CD14-positive monocyte (primary cell): ENCODE data around the gene GJA4. TPM values are rescaled to one million over a fixed set of nuclear protein-coding genes. Genes with fewer than 3 reads are reported as not detected.

ENCODE experiments used
- DNase-seq, 3 donors: peaks; one replicate each; pipeline ENCODE4 v3.0.0-alpha.2; 2011 to 2022
- H2AFZ ChIP-seq: 2 replicates; pipeline ENCODE4 v1.6.0; 2012; ENCODE audit warnings: mild to moderate bottlenecking, low read depth, low read length, inconsistent platforms; ENCODE audit not compliant: insufficient read depth, poor library complexity, severe bottlenecking
- H3K27ac ChIP-seq, 2 donors: 1 replicate in 1 of 2; 2 replicates in 1 of 2; pipeline ENCODE4 v1.5.1; 2012 to 2013; ENCODE audit warnings: low read length in 2 of 2, control low read depth in 1 of 2, inconsistent platforms in 1 of 2, low read depth in 1 of 2, mild to moderate bottlenecking in 1 of 2
- H3K27me3 ChIP-seq, 2 donors: one replicate each; pipeline versions ENCODE4 v1.6.0 to v1.6.1; 2011 to 2013; ENCODE audit warnings: low read length in 2 of 2; ENCODE audit not compliant: control insufficient read depth in 2 of 2, insufficient read depth in 2 of 2
- H3K36me3 ChIP-seq, 2 donors: replicated peaks in 1 of 2; 1 replicate in 1 of 2; 2 replicates in 1 of 2; pipeline versions ENCODE4 v1.5.1 to v1.6.1; 2012 to 2013; ENCODE audit warnings: low read length in 2 of 2, control low read depth in 1 of 2, inconsistent platforms in 1 of 2, mild to moderate bottlenecking in 1 of 2; ENCODE audit not compliant: insufficient read depth in 2 of 2, control insufficient read depth in 1 of 2
- H3K4me1 ChIP-seq, 2 donors: 1 replicate in 1 of 2; 2 replicates in 1 of 2; pipeline versions ENCODE4 v1.5.1 to v1.6.1; 2012 to 2013; ENCODE audit warnings: low read length in 2 of 2, control low read depth in 1 of 2, inconsistent platforms in 1 of 2, mild to moderate bottlenecking in 1 of 2, moderate library complexity in 1 of 2; ENCODE audit not compliant: insufficient read depth in 2 of 2, control insufficient read depth in 1 of 2
- H3K4me2 ChIP-seq: replicated peaks from 2 replicates; pipeline ENCODE3; 2012; ENCODE audit warnings: low read length, moderate library complexity, mild to moderate bottlenecking; ENCODE audit not compliant: poor library complexity, severe bottlenecking; ENCODE audit errors: extremely low read depth
- H3K4me3 ChIP-seq, 3 experiments: fragments of 200-600 bp in 1 of 3; sonication (generic) in 1 of 3; replicated peaks in 1 of 3; 1 replicate in 2 of 3; 2 replicates in 1 of 3; pipeline ENCODE4 v1.5.1; 2011 to 2013; ENCODE audit warnings: low read length in 3 of 3, mild to moderate bottlenecking in 3 of 3, control low read depth in 2 of 3, low read depth in 2 of 3, inconsistent platforms in 1 of 3, moderate library complexity in 1 of 3
- H3K79me2 ChIP-seq: 2 replicates; pipeline ENCODE4 v1.6.0; 2012; ENCODE audit warnings: mild to moderate bottlenecking, control low read depth, inconsistent platforms, low read length, moderate library complexity; ENCODE audit not compliant: insufficient read depth
- H3K9ac ChIP-seq: 2 replicates; pipeline ENCODE4 v1.6.0; 2017; ENCODE audit warnings: low read length, mild to moderate bottlenecking; ENCODE audit not compliant: insufficient read depth, poor library complexity, severe bottlenecking
- H3K9me3 ChIP-seq, 2 donors: replicated peaks in 1 of 2; 1 replicate in 1 of 2; 2 replicates in 1 of 2; pipeline versions ENCODE4 v1.5.1 to v1.6.1; 2012 to 2013; ENCODE audit warnings: low read length in 2 of 2, control low read depth in 1 of 2; ENCODE audit not compliant: control insufficient read depth in 1 of 2, insufficient read depth in 1 of 2
- H4K20me1 ChIP-seq: 2 replicates; pipeline ENCODE4 v1.6.0; 2012; ENCODE audit warnings: mild to moderate bottlenecking, low read length, control low read depth, moderate library complexity; ENCODE audit not compliant: insufficient read depth
- H3K27ac Mint-ChIP-seq, 7 donors: one replicate each; pipeline ENCODE4 v1.8.0; 2020; ENCODE audit warnings: mild to moderate bottlenecking in 7 of 7, mixed read lengths in 7 of 7, moderate library complexity in 6 of 7, inconsistent platforms in 2 of 7
- H3K27me3 Mint-ChIP-seq, 3 donors: one replicate each; pipeline ENCODE4 v1.8.0; 2021 to 2022; ENCODE audit warnings: low read depth in 3 of 3, mild to moderate bottlenecking in 3 of 3, mixed read lengths in 3 of 3, moderate library complexity in 3 of 3, inconsistent platforms in 1 of 3
- H3K36me3 Mint-ChIP-seq, 2 donors: one replicate each; pipeline ENCODE4 v1.8.0; 2020; ENCODE audit warnings: mixed read lengths in 2 of 2, inconsistent platforms in 1 of 2, mild to moderate bottlenecking in 1 of 2
- H3K4me1 Mint-ChIP-seq: one replicate; pipeline ENCODE4 v1.8.0; 2020; ENCODE audit warnings: mild to moderate bottlenecking, mixed read lengths
- H3K4me3 Mint-ChIP-seq, 2 donors: one replicate each; pipeline ENCODE4 v1.8.0; 2020; ENCODE audit warnings: mild to moderate bottlenecking in 2 of 2, mixed read lengths in 2 of 2, moderate library complexity in 1 of 2
- H3K9me3 Mint-ChIP-seq, 7 donors: one replicate each; pipeline ENCODE4 v1.8.0; 2020 to 2022; ENCODE audit warnings: mixed read lengths in 7 of 7, mild to moderate bottlenecking in 6 of 7, moderate library complexity in 6 of 7, inconsistent platforms in 2 of 7
- CTCF ChIP-seq: fragments of 200-600 bp; IDR thresholded peaks from one replicate; pipeline ENCODE4 v1.8.0; 2022; ENCODE audit warnings: antibody characterized with exemption, mild to moderate bottlenecking
- WGBS: methylation state at CpG from one replicate; pipeline ENCODE4 v1.1.5; 2013; ENCODE audit warnings: missing lambda C conversion rate; ENCODE audit not compliant: insufficient coverage; 5-methylcytosine and 5-hydroxymethylcytosine counted together
- intact Hi-C, 2 donors: fragments of 100-400 bp; cut with micrococcal nuclease; formaldehyde crosslinking; loops; one replicate each; pipeline versions ENCODE4 v1.15.0 to v1.15.1; 2023
- polyA plus RNA-seq, 3 donors: library from polyadenylated mRNA; depleted of rRNA in 1 of 3; unstranded in 2 of 3; stranded (reverse) in 1 of 3; fragments of 300-500 nt in 2 of 3; fragments of >200 nt in 1 of 3; fragmentation: Illumina TruSeq in 2 of 3; gene quantifications; 1 replicate in 2 of 3; 2 replicates in 1 of 3; pipeline ENCODE4 v1.2.3, GENCODE V29; 2012 to 2021

GJA4 gene
- polyA plus RNA-seq, 3 donors: not detected

- peaks cover 0 to 10% (median 7%) of the 10 kb centered on the region in 7 donors for H3K9me3 Mint-ChIP-seq
- no peak overlapping the region for H3K4me3 Mint-ChIP-seq
Measured at GRCh38 chr1:34794790-34795180, 2.0 kb downstream of the GJA4 start.

GRCh38 chr1:34795916-34796315, 3.1 kb downstream of the GJA4 start:
- Mint-ChIP-seq H3K4me1 (no peaks in the 10 kb centered on the region), H3K4me3 (no peak overlapping the region), H3K36me3 (no peaks in the 10 kb centered on the region), H3K27ac (peak overlapping the region in 1 of 7 donors; percentile 7), H3K9me3 (peaks cover 0 to 6% (median 2%) of the 10 kb centered on the region in 7 donors), H3K27me3 (peaks cover 20 to 30% (median 23%) of the 10 kb centered on the region in 3 donors)
- H3K27ac ChIP-seq: no peak overlapping the region
- H3K79me2 ChIP-seq: no peaks in the 10 kb centered on the region
- H3K4me3 ChIP-seq: no peak overlapping the region
- no peak for DNase-seq
- no peaks in the 10 kb centered on the region for H4K20me1 ChIP-seq
- no peak overlapping the region for H3K9ac ChIP-seq
- peaks cover 8 to 22% of the 10 kb centered on the region in 2 donors for H3K27me3 ChIP-seq
- no peak overlapping the region for H2AFZ ChIP-seq
- no peaks in the 10 kb centered on the region for H3K4me1 ChIP-seq
- no peak overlapping the region for H3K4me2 ChIP-seq
- WGBS: 80% methylated on average over 3 of the region's 6 CpGs
- no peak for TF ChIP-seq CTCF
- intact Hi-C loops: no loop called here
- no peaks in the 10 kb centered on the region for H3K36me3 ChIP-seq
- H3K9me3 ChIP-seq: no peaks in the 10 kb centered on the region

More at GRCh38 chr1:34794790-34795180, 2.0 kb downstream of the GJA4 start:
- intact Hi-C loops: no loop called here
- no peak for TF ChIP-seq CTCF
- H2AFZ ChIP-seq: no peak overlapping the region
- Mint-ChIP-seq H3K4me1 (no peaks in the 10 kb centered on the region), H3K27ac (no peak overlapping the region), H3K36me3 (no peaks in the 10 kb centered on the region), H3K27me3 (peaks cover 21 to 33% (median 26%) of the 10 kb centered on the region in 3 donors)
- peaks cover 8 to 22% of the 10 kb centered on the region in 2 donors for H3K27me3 ChIP-seq
- DNase-seq: no peak
- H3K27ac ChIP-seq: no peak overlapping the region
- H3K4me3 ChIP-seq: no peak overlapping the region
- H3K36me3 ChIP-seq: no peaks in the 10 kb centered on the region
- no peaks in the 10 kb centered on the region for H3K4me1 ChIP-seq
- WGBS: 95% methylated on average over 7 of the region's 12 CpGs
- H3K9ac ChIP-seq: no peak overlapping the region
- no peaks in the 10 kb centered on the region for H3K9me3 ChIP-seq
- no peak overlapping the region for H3K4me2 ChIP-seq
- no peaks in the 10 kb centered on the region for H3K79me2 ChIP-seq
- H4K20me1 ChIP-seq: no peaks in the 10 kb centered on the region
